Right cardiac atrium (tissue), 5 donors: ENCODE data around the gene APEX2. TPM values are rescaled to one million over a fixed set of nuclear protein-coding genes. Genes with fewer than 3 reads are reported as not detected.
"Not testable (repeated sequence)": the region's sequence is repeated elsewhere in the genome, so short reads cannot be mapped to it uniquely, and the experiment has no call there.

Experiments
- ATAC-seq, 2 donors: fragments of 200-7000 bp; cut with Tn5 transposase; one replicate each; pipeline versions ENCODE4 v1.8.0 to v1.9.1; 2020; ENCODE audit warnings: moderate library complexity in 2 of 2, mild to moderate bottlenecking in 1 of 2
- DNase-seq, 3 donors: peaks; one replicate each; pipeline ENCODE4 v3.0.0-alpha.2; 2020
- H3K27ac ChIP-seq: one replicate; pipeline ENCODE4 v1.5.1; 2013; ENCODE audit warnings: mild to moderate bottlenecking, low read length, control low read depth, moderate library complexity
- H3K27me3 ChIP-seq: one replicate; pipeline ENCODE4 v1.6.1; 2013; ENCODE audit not compliant: control insufficient read depth, insufficient read depth
- H3K4me1 ChIP-seq: one replicate; pipeline ENCODE4 v1.6.1; 2013; ENCODE audit warnings: low read length; ENCODE audit not compliant: control insufficient read depth, insufficient read depth
- H3K4me3 ChIP-seq: one replicate; pipeline ENCODE4 v1.5.1; 2013; ENCODE audit warnings: low read length, control low read depth
- H3K9me3 ChIP-seq: one replicate; pipeline ENCODE4 v1.6.1; 2013; ENCODE audit warnings: low read length; ENCODE audit not compliant: control insufficient read depth
- WGBS: extraction: QIAGEN DNeasy Blood & Tissue Kit; methylation state at CpG from one replicate; pipeline ENCODE4 v1.1.7; 2013; 5-methylcytosine and 5-hydroxymethylcytosine counted together
- intact Hi-C, 4 donors: fragments of 100-400 bp; cut with DNase I; formaldehyde crosslinking; loops; one replicate each; pipeline versions ENCODE4 v1.11.0 to v1.14.0; 2022 to 2023
- long read RNA-seq, 4 donors: library from polyadenylated mRNA; unstranded; transcript quantifications; one replicate each; pipeline ENCODE4 v2.0.0, GENCODE V29; 2020 to 2021
- polyA plus RNA-seq: library from polyadenylated mRNA; stranded (reverse); fragments of 200-250 nt; gene quantifications from one replicate; pipeline ENCODE4 v1.2.3, GENCODE V29; 2013
- total RNA-seq, 4 donors: library from RNA; stranded (reverse); fragmentation: NEBNext Ultra II Directional; extraction: Animal tissue kit (Norgen Biotek cat#: 25700); gene quantifications; one replicate each; pipeline ENCODE4 v1.2.1, GENCODE V29; 2021
- donor health status: healthy with polysubstance abuse.
- donor health status: DM: no; HTN: yes; CAD: no.
- donor health status: DM: no; HTN: no; CAD: no.
- donor health status: DM: no; HTN: yes; CAD: no; lungs with severe emphysema.
- donor health status: DM: yes; HTN: yes; CAD: no.

The APEX2 gene, protein sequence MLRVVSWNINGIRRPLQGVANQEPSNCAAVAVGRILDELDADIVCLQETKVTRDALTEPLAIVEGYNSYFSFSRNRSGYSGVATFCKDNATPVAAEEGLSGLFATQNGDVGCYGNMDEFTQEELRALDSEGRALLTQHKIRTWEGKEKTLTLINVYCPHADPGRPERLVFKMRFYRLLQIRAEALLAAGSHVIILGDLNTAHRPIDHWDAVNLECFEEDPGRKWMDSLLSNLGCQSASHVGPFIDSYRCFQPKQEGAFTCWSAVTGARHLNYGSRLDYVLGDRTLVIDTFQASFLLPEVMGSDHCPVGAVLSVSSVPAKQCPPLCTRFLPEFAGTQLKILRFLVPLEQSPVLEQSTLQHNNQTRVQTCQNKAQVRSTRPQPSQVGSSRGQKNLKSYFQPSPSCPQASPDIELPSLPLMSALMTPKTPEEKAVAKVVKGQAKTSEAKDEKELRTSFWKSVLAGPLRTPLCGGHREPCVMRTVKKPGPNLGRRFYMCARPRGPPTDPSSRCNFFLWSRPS
- total RNA-seq: 10 to 100 TPM in 1 of 4 donors, 1 to 10 TPM in 3; 7.6 to 10.7 (median 8.1) TPM
- polyA plus RNA-seq: 6.8 TPM
- long read RNA-seq, donor 1, transcript APEX2-201 (6 exons, 3,245 nt): major isoform, 22 of 26 reads
- long read RNA-seq, donor 1, partial matches to known transcripts: 3 of 26 reads
- long read RNA-seq, donor 1, other reads (novel, unspliced or antisense): 0 of 26 reads
- long read RNA-seq, donor 2, transcript APEX2-201 (6 exons, 3,245 nt): major isoform, 15 of 17 reads
- long read RNA-seq, donor 2, partial matches to known transcripts: 0 of 17 reads
- long read RNA-seq, donor 2, other reads (novel, unspliced or antisense): 2 of 17 reads
- long read RNA-seq, donor 3, transcript APEX2-201 (6 exons, 3,245 nt): major isoform, 28 of 38 reads
- long read RNA-seq, donor 3, partial matches to known transcripts: 7 of 38 reads
- long read RNA-seq, donor 3, other reads (novel, unspliced or antisense): 0 of 38 reads
- long read RNA-seq, donor 4, transcript APEX2-201 (6 exons, 3,245 nt): major isoform, 10 of 10 reads
- long read RNA-seq, donor 4, partial matches to known transcripts: 0 of 10 reads
- long read RNA-seq, donor 4, other reads (novel, unspliced or antisense): 0 of 10 reads

DNA sequence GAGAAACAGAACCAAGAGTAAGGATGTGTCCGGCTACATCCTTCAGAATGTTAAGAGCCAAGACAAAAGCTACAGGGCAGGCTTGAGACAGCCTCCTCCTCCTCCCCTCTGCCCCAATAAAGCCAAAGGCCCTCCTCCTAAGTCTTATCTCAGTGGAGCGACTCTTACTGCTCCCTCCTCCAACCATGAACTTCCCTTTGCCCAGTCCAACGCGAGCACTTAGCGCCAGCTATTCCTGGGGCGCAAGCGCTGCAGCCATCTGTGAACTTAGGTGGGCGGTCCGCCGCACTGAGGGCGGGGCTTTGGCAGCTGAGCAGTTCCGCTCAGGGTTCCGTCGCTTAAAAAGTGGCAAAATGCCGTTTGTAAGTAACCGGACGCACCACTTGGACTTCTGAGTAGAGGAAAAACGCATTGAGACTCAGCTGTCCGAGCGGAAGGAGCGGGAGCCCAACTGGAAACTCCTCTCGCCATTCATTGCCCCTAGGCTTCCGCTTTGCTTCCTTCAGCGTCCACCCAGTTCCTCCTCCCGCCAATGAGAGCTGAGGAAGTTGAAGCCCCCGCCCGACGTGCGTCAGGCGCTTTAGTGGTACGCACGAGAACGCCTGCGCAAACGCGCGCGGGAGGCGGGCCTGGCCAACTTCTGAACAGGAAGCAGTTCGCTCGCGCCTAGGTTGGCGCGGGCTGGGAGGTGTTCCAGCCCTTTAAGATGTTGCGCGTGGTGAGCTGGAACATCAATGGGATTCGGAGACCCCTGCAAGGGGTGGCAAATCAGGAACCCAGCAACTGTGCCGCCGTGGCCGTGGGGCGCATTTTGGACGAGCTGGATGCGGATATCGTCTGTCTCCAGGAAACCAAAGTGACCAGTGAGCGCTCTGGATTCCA, at the start of gene APEX2:
Gene APEX2, plus strand, starts transcription at position 647 of the 882 bp plus-strand sequence. Its CDS starts 60 bp downstream, at position 707.
- H3K9me3 ChIP-seq: no peaks in the 10 kb centered on the region
- H3K4me1 ChIP-seq: peaks cover 1% of the 10 kb centered on the region
- intact Hi-C loops: no loop called here
- peak; percentile 93 to 97 (median 96) for DNase-seq
- peak within 1 kb of the TSS; percentile 80 for H3K4me3 ChIP-seq
- peak within 1 kb of the TSS; percentile 93 for H3K27ac ChIP-seq
- H3K27me3 ChIP-seq: no peaks in the 10 kb centered on the region
- under 1% methylated on average over 55 of the region's 55 CpGs for WGBS
- peak; percentile 99 for ATAC-seq

DNA sequence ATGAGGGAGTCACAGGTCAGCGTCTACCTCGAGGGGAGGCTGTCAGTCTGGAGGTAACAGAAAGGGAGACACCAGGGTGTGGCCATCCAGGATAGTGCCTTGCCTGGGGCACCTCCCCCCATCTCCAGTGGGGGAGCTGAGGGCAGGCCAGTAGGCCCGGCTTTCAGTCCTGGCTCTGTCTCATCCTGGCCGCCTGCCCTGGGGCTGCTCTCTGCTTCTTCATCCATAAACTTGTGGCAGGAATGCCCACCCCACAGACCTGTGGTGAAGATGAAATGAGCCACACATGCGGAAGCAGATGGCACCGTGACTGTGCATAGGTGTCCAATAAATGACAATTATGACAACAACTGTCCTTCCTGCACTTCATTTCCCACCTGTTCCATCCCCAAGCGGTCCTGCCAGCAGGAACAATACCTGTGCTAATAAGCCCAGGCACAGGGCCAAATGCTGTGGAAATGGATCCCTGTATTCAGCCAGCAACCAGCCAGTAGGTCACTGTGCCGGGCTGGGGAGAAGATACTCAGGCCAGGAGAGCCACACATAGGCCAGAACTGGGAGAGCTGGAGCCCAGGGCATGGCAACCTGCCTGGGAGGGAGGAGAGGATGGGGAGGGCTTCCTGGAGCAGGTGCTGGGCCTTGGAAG, 49.3 kb upstream of the APEX2 start:
- no peaks in the 10 kb centered on the region for H3K4me1 ChIP-seq

DNA sequence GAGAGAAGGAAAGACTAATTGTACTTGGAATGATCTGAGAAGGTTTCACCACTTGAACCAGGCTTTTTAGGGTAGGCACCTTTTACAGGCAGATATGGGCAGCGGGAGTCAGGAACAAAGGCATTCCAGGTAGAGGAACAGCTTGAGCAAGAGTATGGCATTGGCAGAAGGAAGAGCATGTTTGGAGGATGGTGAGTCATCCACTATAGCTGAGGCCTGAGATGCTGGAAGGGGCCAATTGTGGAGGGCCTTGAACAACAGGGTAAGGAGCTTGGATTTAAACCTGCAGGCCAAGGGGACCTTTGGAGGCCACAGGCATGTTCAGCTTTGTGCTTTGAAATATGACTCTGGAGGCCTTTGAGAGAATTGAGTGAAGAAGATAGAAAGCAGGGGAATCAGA, 38.4 kb upstream of the APEX2 start:
- no peak for DNase-seq
- H3K27me3 ChIP-seq: no peaks in the 10 kb centered on the region
- intact Hi-C loops: no loop called here
- H3K27ac ChIP-seq: no peak overlapping the region
- H3K9me3 ChIP-seq: no peaks in the 10 kb centered on the region
- no peak overlapping the region for H3K4me3 ChIP-seq
- no peaks in the 10 kb centered on the region for H3K4me1 ChIP-seq
- WGBS: 92% methylated on average over 1 of the region's 1 CpG
- ATAC-seq: no peak

More for the DNA sequence above, 49.3 kb upstream of the APEX2 start:
- 75% methylated on average over 8 of the region's 8 CpGs for WGBS
- intact Hi-C loops: no loop called here
- no peak overlapping the region for H3K27ac ChIP-seq
- DNase-seq (no peak), ATAC-seq (no peak)
- no peak overlapping the region for H3K4me3 ChIP-seq
- no peaks in the 10 kb centered on the region for H3K9me3 ChIP-seq
- no peaks in the 10 kb centered on the region for H3K27me3 ChIP-seq

DNA sequence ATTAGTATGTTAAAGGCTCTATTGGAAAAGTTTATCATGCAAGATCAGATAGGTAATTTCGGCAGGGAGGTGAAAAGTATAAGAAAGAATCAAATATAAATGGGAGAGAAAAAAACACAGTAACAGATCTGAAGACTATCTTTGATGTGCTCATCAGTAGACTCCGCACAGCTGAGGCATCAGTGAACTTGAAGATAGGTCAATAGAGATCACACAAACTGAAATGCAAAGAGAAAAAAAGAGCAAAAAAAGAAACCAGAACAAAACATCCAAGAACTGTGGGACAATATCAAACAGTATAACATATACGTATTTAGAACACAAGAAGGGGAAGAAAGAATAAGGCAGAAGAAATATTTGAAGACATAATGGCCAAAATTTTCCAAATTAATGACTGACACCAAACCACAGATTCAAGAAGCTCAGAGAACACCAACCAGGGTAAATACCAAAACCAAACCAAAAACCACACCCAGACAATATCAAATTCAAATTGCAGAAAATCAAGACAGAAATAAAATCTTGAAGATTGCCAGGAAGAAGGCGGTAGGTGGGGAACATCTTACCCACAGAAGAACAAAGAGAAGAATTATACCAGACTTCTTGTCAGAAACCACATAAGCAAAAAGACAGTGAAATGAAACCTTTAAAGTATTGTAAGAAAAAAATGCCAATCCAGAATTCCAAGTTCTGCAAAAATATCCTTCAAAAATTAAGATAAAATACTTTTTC, 35.2 kb upstream of the APEX2 start:
- ATAC-seq (no peak), DNase-seq (no peak)
- H3K4me3 ChIP-seq: no peak overlapping the region
- intact Hi-C loops: no loop called here
- 77% methylated on average over 4 of the region's 4 CpGs for WGBS
- no peaks in the 10 kb centered on the region for H3K9me3 ChIP-seq
- H3K27ac ChIP-seq: no peak overlapping the region
- no peaks in the 10 kb centered on the region for H3K27me3 ChIP-seq
- H3K4me1 ChIP-seq: no peaks in the 10 kb centered on the region

DNA sequence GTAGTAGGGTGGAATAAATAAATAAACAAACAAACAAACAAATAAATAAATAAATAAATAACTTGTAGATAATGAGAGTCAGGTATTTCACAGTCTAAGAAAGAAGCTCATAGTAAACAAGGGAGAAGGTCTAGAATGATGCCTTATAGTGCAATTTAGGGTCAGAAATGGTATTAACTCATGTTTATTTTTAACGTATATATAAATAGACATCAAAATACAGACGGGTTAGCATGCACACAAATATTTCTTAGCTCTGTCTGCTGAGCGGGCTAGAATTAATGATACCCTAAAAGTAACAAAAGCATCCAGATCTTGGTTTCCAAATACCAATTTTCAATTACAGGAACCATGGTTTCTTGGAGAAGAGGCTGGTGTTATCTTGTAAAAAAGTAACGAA, 22.8 kb upstream of the APEX2 start:
- intact Hi-C loops: no loop called here
- no peak for DNase-seq
- no peak for ATAC-seq
- no peak overlapping the region for H3K4me3 ChIP-seq
- H3K27ac ChIP-seq: no peak overlapping the region
- WGBS: 72% methylated on average over 4 of the region's 4 CpGs
- H3K27me3 ChIP-seq: no peaks in the 10 kb centered on the region
- no peaks in the 10 kb centered on the region for H3K4me1 ChIP-seq
- H3K9me3 ChIP-seq: no peaks in the 10 kb centered on the region

DNA sequence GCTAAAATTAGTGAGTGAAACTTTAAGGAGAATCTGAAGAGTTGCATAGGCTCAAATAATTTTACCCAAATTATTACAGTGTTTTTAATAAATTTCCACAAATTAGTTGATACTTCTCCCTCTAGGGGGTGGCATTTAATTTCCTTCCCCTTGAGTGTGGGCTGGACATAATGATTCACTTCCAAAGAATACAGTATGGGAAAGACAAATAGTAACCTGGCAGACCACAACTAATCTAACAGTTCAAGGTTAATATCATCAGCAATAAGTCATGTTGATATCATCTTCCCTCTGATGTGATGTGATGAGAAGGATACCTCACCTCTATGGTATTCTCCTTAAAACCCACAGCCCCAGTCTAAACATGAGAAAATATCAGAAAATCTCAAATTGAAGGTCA, 21.7 kb upstream of the APEX2 start:
- no peaks in the 10 kb centered on the region for H3K4me1 ChIP-seq
- DNase-seq: no peak
- intact Hi-C loops: no loop called here
- H3K4me3 ChIP-seq: no peak overlapping the region
- no peaks in the 10 kb centered on the region for H3K9me3 ChIP-seq
- ATAC-seq: no peak
- no peak overlapping the region for H3K27ac ChIP-seq
- no peaks in the 10 kb centered on the region for H3K27me3 ChIP-seq

DNA sequence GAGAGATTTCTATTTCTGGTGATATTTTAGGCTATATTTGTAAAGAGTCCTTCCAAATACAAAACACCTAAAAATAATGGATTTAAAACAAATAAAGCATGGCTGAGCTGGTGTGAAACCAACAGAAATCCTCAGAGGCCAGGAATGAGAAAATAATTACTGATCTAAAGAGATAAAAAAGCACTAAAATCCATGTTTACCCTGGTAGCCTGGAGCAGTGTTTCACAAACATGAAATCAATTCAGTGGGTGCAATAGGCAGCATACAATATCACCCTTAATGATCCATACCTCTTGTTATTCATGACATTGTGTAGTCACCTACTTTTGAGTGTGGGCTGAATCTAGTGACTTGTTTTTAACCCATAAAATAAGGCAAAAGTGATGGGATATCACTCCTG, 20.7 kb upstream of the APEX2 start:
- Histone ChIP-seq H3K27ac (no peak overlapping the region), H3K4me3 (no peak overlapping the region), H3K4me1 (no peaks in the 10 kb centered on the region), H3K27me3 (no peaks in the 10 kb centered on the region), H3K9me3 (no peaks in the 10 kb centered on the region)
- ATAC-seq: no peak
- intact Hi-C loops: no loop called here
- no peak for DNase-seq

DNA sequence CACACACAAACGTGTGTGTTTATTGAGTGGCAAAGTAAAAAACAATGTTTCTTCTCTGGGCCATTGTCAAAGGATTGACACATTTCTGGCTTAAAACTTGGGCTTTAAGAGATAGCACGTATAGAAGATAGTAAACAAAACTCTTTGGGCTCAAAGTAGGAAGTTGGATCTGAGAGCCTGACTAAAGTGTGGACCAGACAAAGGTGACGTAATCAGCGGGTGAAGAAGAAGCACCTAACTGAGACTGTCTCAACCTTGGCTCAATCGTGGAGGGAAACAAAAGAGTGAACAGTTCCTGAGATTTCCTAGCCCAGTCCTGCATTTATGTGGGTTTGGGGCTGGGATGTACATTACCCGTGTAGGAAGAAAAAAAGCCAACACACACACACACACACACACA, 19.8 kb upstream of the APEX2 start:
- ATAC-seq (no peak), DNase-seq (no peak)
- no peak overlapping the region for H3K27ac ChIP-seq
- 71% methylated on average over 6 of the region's 6 CpGs for WGBS
- H3K4me1 ChIP-seq: no peaks in the 10 kb centered on the region
- intact Hi-C loops: no loop called here
- no peaks in the 10 kb centered on the region for H3K9me3 ChIP-seq
- H3K27me3 ChIP-seq: no peaks in the 10 kb centered on the region
- no peak overlapping the region for H3K4me3 ChIP-seq

DNA sequence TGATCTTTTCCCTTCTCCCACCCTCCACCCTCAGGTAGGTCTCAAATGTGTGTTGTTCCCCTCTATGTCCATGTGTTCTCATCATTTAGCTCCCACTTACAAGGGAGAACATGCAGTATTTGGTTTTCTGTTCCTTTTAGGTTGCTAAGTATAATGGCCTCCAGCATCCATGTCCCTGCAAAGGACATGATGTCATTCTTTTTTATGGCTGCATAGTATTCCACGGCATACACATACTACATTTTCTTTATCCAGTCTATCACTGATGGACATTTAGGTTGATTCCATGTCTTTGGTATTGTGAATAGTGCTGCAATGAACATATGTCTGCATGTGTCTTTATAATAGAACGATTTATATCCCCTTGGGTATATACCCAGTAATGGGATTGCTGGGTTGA, 16.9 kb upstream of the APEX2 start:
- H3K4me1 ChIP-seq, DNase-seq, H3K27ac ChIP-seq, H3K27me3 ChIP-seq, ATAC-seq, intact Hi-C loops, H3K4me3 ChIP-seq, H3K9me3 ChIP-seq: not testable (repeated sequence)
- 98% methylated on average over 2 of the region's 2 CpGs for WGBS
